OCI-LY3 (cell line): ENCODE measurements around the gene SRPK3.
"Not testable (repeated sequence)": the region's sequence is repeated elsewhere in the genome, so short reads cannot be mapped to it uniquely, and the experiment has no call there.

Source experiments
- H2AFZ ChIP-seq: fragments of 200-600, 300-600 bp; shearing (Covaris generic); 2 replicates; pipeline ENCODE4 v1.6.0; 2014; ENCODE audit warnings: antibody characterized with exemption, low read depth, low read length
- H3K27ac ChIP-seq: fragments of 200-600, 300-600 bp; sonication (generic); 2 replicates; pipeline ENCODE4 v1.5.1; 2014; ENCODE audit warnings: mild to moderate bottlenecking, low read length, moderate library complexity, mixed read lengths
- H3K27me3 ChIP-seq: fragments of 200-600, 300-600 bp; sonication (generic); 2 replicates; pipeline ENCODE4 v1.6.1; 2014; ENCODE audit warnings: low read depth, low read length, mixed read lengths
- H3K36me3 ChIP-seq: fragments of 200-600, 300-600 bp; sonication (generic); replicated peaks from 2 replicates; pipeline ENCODE3; 2014; ENCODE audit warnings: low read depth, low read length, mixed read lengths
- H3K4me1 ChIP-seq: fragments of 300-600, 200-600 bp; sonication (generic); 2 replicates; pipeline ENCODE4 v1.6.1; 2014; ENCODE audit warnings: low read length, mixed read lengths
- H3K4me2 ChIP-seq: fragments of 200-600, 300-600 bp; sonication (generic); 2 replicates; pipeline ENCODE4 v1.6.1; 2014; ENCODE audit warnings: low read length, mixed read lengths
- H3K4me3 ChIP-seq: fragments of 300-600, 200-600 bp; sonication (generic); 2 replicates; pipeline ENCODE4 v1.5.1; 2014; ENCODE audit warnings: antibody characterized with exemption, mild to moderate bottlenecking, low read length, moderate library complexity
- H3K79me2 ChIP-seq: fragments of 300-600, 200-600 bp; shearing (Covaris generic); 2 replicates; pipeline ENCODE4 v1.6.1; 2014; ENCODE audit warnings: mild to moderate bottlenecking, low read length, mixed read lengths
- H3K9ac ChIP-seq: fragments of 300-600, 200-600 bp; shearing (Covaris generic); 2 replicates; pipeline ENCODE4 v1.6.0; 2014; ENCODE audit warnings: mild to moderate bottlenecking, low read length, moderate library complexity
- H3K9me3 ChIP-seq: fragments of 200-600, 300-600 bp; shearing (Covaris generic); 2 replicates; pipeline ENCODE4 v1.6.1; 2014; ENCODE audit warnings: low read length, mixed read lengths; ENCODE audit not compliant: insufficient read depth
- H4K20me1 ChIP-seq: fragments of 200-600, 300-600 bp; sonication (generic); 2 replicates; pipeline ENCODE4 v1.6.1; 2016; ENCODE audit warnings: low read length, mixed read lengths; ENCODE audit not compliant: insufficient read depth
- EZH2phosphoT487 ChIP-seq: fragments of 200-600 bp; shearing (Covaris generic); IDR thresholded peaks from 2 replicates; pipeline ENCODE4 v1.6.1; 2018; ENCODE audit warnings: antibody characterized with exemption, mixed run types, low read depth
- TF ChIP-seq, protein P1 (sequence below): fragments of 200-600, 300-600 bp; sonication (generic); IDR thresholded peaks from 2 replicates; pipeline ENCODE4 v1.5.1; 2014; ENCODE audit warnings: antibody characterized with exemption, low read length, low read depth

Gene SRPK3

DNA sequence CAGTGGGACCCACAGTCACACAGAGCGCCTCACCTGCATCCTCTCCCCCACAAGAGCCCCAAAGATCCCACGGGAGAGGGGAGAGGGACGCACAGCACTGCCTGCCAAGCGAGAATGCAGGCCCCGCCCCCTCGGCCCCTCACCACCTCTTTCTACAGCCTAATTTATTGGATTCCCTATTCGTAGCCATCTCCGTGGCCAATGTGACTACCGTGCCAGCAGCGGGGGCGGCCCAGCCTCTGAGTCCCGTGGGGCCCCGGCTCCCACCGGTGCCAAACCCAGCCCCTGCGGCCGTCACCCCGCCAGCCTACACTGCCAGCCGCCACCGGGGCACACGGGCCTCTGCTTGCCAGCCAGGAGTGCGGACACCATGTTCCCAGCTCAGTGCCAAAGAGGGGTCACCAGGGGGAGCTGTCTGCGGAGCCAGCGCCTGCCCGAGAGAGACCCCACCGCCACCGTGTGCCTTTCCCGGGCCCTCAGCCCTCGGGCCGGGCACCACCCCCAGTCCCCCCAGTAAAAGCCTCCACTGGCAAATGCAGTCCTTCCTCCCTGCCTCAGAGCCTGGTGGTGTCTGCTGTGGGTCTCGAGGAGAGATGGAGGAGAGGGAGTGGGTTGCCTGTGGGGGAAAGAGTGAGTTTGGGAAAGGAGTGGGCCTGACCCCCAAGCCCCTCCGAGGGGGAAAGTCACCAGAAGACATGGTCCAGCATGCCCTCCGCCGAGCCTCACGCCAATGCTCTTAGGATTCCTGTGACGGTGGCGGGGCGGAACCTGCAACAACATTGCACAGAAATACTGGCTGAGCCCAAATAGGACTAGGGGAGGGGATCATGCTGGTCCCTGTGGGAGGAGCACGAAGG lies 36.4 kb upstream of the SRPK3 start:
- Histone ChIP-seq H4K20me1 (no peaks in the 10 kb centered on the region), H3K36me3 (no peaks in the 10 kb centered on the region), H3K9ac (no peak overlapping the region), H3K79me2 (no peaks in the 10 kb centered on the region), H3K4me3 (peak overlapping the region; percentile 24; the same call in 1 of the 2 replicates), H3K9me3 (no peaks in the 10 kb centered on the region), H3K27me3 (no peaks in the 10 kb centered on the region), H3K27ac (no peak overlapping the region), H2AFZ (no peak overlapping the region), H3K4me1 (no peaks in the 10 kb centered on the region), H3K4me2 (peak overlapping the region; percentile 50)
- no peak for TF ChIP-seq EZH2phosphoT487
- TF ChIP-seq, protein P1, sequence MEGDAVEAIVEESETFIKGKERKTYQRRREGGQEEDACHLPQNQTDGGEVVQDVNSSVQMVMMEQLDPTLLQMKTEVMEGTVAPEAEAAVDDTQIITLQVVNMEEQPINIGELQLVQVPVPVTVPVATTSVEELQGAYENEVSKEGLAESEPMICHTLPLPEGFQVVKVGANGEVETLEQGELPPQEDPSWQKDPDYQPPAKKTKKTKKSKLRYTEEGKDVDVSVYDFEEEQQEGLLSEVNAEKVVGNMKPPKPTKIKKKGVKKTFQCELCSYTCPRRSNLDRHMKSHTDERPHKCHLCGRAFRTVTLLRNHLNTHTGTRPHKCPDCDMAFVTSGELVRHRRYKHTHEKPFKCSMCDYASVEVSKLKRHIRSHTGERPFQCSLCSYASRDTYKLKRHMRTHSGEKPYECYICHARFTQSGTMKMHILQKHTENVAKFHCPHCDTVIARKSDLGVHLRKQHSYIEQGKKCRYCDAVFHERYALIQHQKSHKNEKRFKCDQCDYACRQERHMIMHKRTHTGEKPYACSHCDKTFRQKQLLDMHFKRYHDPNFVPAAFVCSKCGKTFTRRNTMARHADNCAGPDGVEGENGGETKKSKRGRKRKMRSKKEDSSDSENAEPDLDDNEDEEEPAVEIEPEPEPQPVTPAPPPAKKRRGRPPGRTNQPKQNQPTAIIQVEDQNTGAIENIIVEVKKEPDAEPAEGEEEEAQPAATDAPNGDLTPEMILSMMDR: peak; percentile 36

DNA sequence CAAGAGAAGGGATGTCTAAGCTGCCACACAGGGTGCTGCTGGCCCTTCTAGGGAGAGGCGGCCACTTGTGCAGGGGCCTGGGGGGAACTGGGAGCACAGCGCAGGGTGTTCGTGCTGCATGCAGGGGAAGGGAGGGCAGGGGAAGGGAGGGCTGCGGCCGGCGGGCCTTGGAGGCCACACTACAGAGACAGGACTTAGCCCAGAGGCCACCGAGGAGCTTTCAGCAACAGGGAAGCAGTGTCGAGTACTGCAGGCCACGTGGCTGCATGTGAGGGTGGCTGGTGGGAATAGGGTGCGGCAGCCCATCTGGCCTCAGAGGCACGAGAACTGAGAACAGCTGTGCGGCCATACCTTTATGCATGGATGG lies 35.8 kb upstream of the SRPK3 start:
- not testable (repeated sequence) for H4K20me1 ChIP-seq, H3K9me3 ChIP-seq, H3K4me2 ChIP-seq, H3K36me3 ChIP-seq, H3K27me3 ChIP-seq, H3K4me3 ChIP-seq, H3K79me2 ChIP-seq, H3K4me1 ChIP-seq, H2AFZ ChIP-seq, H3K27ac ChIP-seq, H3K9ac ChIP-seq

DNA sequence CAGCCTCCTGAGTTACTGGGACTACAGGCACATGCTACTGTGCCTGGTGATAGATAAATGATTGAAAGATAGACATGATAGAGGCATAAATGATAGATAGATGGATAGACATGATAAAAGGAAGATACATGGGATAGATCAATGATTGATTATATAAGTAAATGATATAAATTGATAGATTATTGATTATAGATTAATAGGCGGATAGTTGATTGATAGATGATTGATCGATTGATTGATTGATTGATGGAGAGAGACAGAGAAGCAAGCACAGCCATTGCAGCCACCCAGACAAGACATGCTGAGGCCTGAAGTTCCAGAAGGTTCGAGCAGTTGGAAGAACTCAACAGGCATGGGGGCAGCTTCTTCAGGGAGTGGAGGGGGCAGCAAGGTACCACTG lies 34.5 kb upstream of the SRPK3 start:
- no peak for TF ChIP-seq EZH2phosphoT487
- TF ChIP-seq, protein P1: no peak
- H3K4me3 ChIP-seq: no peak overlapping the region
- no peaks in the 10 kb centered on the region for H3K36me3 ChIP-seq
- H3K4me2 ChIP-seq: no peak overlapping the region
- no peak overlapping the region for H3K27ac ChIP-seq
- H3K27me3 ChIP-seq: peaks cover 8% of the 10 kb centered on the region
- no peaks in the 10 kb centered on the region for H3K4me1 ChIP-seq
- no peaks in the 10 kb centered on the region for H4K20me1 ChIP-seq
- no peaks in the 10 kb centered on the region for H3K9me3 ChIP-seq
- H3K9ac ChIP-seq: no peak overlapping the region
- H3K79me2 ChIP-seq: no peaks in the 10 kb centered on the region
- H2AFZ ChIP-seq: no peak overlapping the region

DNA sequence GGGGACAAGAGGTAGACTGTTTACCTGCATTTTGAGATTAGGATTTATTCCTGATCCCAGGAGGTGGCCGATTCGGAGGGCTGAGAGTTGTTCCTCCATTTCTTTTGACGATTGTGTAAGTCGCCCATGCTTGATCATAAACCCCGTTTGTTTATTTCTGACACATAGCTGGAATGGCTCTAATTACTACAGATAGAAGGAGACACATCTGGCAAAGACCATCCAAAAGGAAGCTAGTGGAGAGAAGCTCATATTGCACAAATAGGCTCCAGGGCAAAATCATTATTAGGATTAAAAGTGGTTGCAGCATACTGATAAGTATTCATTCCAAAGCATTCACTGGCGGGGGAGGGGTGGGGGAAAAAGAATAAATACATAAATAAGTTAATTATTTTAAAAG lies 33.9 kb upstream of the SRPK3 start:
- not testable (repeated sequence) for H3K27me3 ChIP-seq, H3K9me3 ChIP-seq, H4K20me1 ChIP-seq, H3K4me2 ChIP-seq, H3K4me3 ChIP-seq, H3K9ac ChIP-seq, H3K27ac ChIP-seq, H3K4me1 ChIP-seq, H2AFZ ChIP-seq, H3K36me3 ChIP-seq, H3K79me2 ChIP-seq

DNA sequence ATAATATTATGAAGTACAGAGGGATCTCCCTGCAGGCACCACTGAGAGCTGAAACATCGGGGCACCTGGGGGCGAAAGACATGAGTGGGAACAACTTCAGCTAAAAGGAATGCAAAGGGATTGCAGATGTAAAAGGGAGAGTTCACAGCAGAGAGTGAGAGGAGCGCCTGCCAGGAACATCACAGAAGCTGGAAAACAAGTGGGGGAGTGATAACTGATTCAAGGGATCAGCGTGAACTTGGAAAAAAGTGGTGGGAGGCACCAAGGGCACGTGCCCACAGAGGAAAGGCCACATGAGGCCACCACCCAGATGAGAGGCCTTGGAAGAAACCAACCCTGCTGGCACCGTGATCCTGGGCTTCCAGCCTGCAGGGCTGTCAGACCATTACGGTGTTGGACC lies 31.8 kb upstream of the SRPK3 start:
- not testable (repeated sequence) for H3K79me2 ChIP-seq, H3K27ac ChIP-seq, H4K20me1 ChIP-seq, H3K4me1 ChIP-seq, H3K9me3 ChIP-seq, H3K27me3 ChIP-seq, H2AFZ ChIP-seq, H3K9ac ChIP-seq, H3K36me3 ChIP-seq, H3K4me3 ChIP-seq, H3K4me2 ChIP-seq
